Prostate gland (tissue), 2 donors: ENCODE results near the gene POLA1. TPM values are rescaled to one million over a fixed set of nuclear protein-coding genes. Genes with fewer than 3 reads are reported as not detected.

Experiments
- DNase-seq: peaks from one replicate; pipeline ENCODE4 v3.0.0-alpha.2; 2019; ENCODE audit warnings: low spot score
- H3K27ac ChIP-seq, 2 donors: fragments of 200-600 bp; sonication (generic); 2 replicates each; pipeline ENCODE4 v1.5.1; 2017 to 2019
- H3K27me3 ChIP-seq: fragments of 200-600 bp; sonication (generic); replicated peaks from 2 replicates; pipeline ENCODE4 v1.5.1; 2019; ENCODE audit not compliant: insufficient read depth
- H3K36me3 ChIP-seq, 2 donors: fragments of 200-600 bp; sonication (generic); 1 replicate in 1 of 2; 2 replicates in 1 of 2; pipeline versions ENCODE4 v1.5.1 to v1.8.1; 2017 to 2019
- H3K4me1 ChIP-seq: fragments of 200-600 bp; sonication (generic); replicated peaks from 2 replicates; pipeline ENCODE4 v1.5.1; 2019
- H3K4me3 ChIP-seq, 2 donors: fragments of 200-600 bp; sonication (generic); 2 replicates each; pipeline ENCODE4 v1.5.1; 2017 to 2019
- H3K9me3 ChIP-seq: fragments of 200-600 bp; sonication (generic); 2 replicates; pipeline ENCODE4 v1.5.1; 2017
- CTCF ChIP-seq, 4 experiments: fragments of 200-600 bp in 2 of 4; fragments of 450-650 bp in 2 of 4; sonication (generic) in 2 of 4; IDR thresholded peaks; 1 replicate in 3 of 4; 2 replicates in 1 of 4; pipeline ENCODE4 v1.5.1; 2016 to 2019; ENCODE audit warnings: antibody characterized with exemption in 4 of 4, mild to moderate bottlenecking in 2 of 4, moderate library complexity in 2 of 4
- POLR2A ChIP-seq: fragments of 450-650 bp; IDR thresholded peaks from one replicate; pipeline ENCODE4 v1.6.1; 2016; ENCODE audit warnings: antibody characterized with exemption, mild to moderate bottlenecking
- POLR2AphosphoS5 ChIP-seq: sonication (generic); formaldehyde crosslinking; IDR thresholded peaks from one replicate; pipeline ENCODE4 v1.6.1; 2017; ENCODE audit warnings: antibody characterized with exemption
- WGBS: methylation state at CpG from one replicate; pipeline ENCODE4 v1.1.5; 2018; 5-methylcytosine and 5-hydroxymethylcytosine counted together
- intact Hi-C: fragments of 100-400 bp; cut with DNase I; formaldehyde crosslinking; loops from one replicate; pipeline ENCODE4 v1.14.2; 2022
- total RNA-seq, 2 donors: library from RNA; depleted of rRNA; stranded (reverse); fragments of >200 nt; gene quantifications; one replicate each; pipeline ENCODE4 v1.1.0, GENCODE V29; 2016

Gene POLA1
- total RNA-seq, 2 donors from 2014 or later, result 11.9 to 12.2 TPM

- TF ChIP-seq CTCF (IDR thresholded peaks at IDR 0.05), result no peak
- no peak for TF ChIP-seq POLR2AphosphoS5
- TF ChIP-seq POLR2A, result no peak
- no peaks in the 10 kb centered on the region for H3K9me3 ChIP-seq
- no peaks in the 10 kb centered on the region for H3K36me3 ChIP-seq
- no peak overlapping the region for H3K4me3 ChIP-seq
- no peaks in the 10 kb centered on the region for H3K4me1 ChIP-seq
- no peak overlapping the region for H3K27ac ChIP-seq
- intact Hi-C loops, result no loop called here
- H3K27me3 ChIP-seq, result no peaks in the 10 kb centered on the region
- 47% methylated on average over 7 of the region's 7 CpGs for whole genome bisulfite sequencing
- no peak for DNase-seq
Observed at GRCh38 chrX:25028726-25029125, 335.0 kb downstream of the POLA1 start.

- intact Hi-C loops, result no loop called here
- no peak for DNase-seq
- no peak for TF ChIP-seq POLR2AphosphoS5
- no peak for TF ChIP-seq POLR2A
- no peak for TF ChIP-seq CTCF (IDR thresholded peaks at IDR 0.05)
- Histone ChIP-seq H3K27ac (no peak overlapping the region), H3K36me3 (no peaks in the 10 kb centered on the region), H3K4me1 (no peaks in the 10 kb centered on the region), H3K9me3 (no peaks in the 10 kb centered on the region), H3K4me3 (no peak overlapping the region), H3K27me3 (no peaks in the 10 kb centered on the region)
- WGBS, result 91% methylated on average over 13 of the region's 16 CpGs
Observed at GRCh38 chrX:25029288-25029825, 335.6 kb downstream of the POLA1 start.

- intact Hi-C loops, result no loop called here
- Histone ChIP-seq H3K9me3 (no peaks in the 10 kb centered on the region), H3K36me3 (no peaks in the 10 kb centered on the region), H3K4me1 (no peaks in the 10 kb centered on the region), H3K4me3 (no peak overlapping the region), H3K27ac (no peak overlapping the region), H3K27me3 (no peaks in the 10 kb centered on the region)
- WGBS, result 75% methylated on average over 3 of the region's 3 CpGs
- DNase-seq, result no peak
- TF ChIP-seq POLR2AphosphoS5, result no peak
- TF ChIP-seq POLR2A, result no peak
- no peak for TF ChIP-seq CTCF (IDR thresholded peaks at IDR 0.05)
Observed at GRCh38 chrX:25034889-25035288, 341.2 kb downstream of the POLA1 start.

- Histone ChIP-seq H3K27me3 (no peaks in the 10 kb centered on the region), H3K9me3 (no peaks in the 10 kb centered on the region), H3K4me3 (no peak overlapping the region), H3K36me3 (no peaks in the 10 kb centered on the region), H3K27ac (no peak overlapping the region), H3K4me1 (no peaks in the 10 kb centered on the region)
- TF ChIP-seq POLR2A (no peak), POLR2AphosphoS5 (no peak), CTCF (IDR thresholded peaks at IDR 0.05) (no peak)
- no peak for DNase-seq
- WGBS, result 94% methylated on average over 9 of the region's 10 CpGs
- intact Hi-C loops, result no loop called here
Observed at GRCh38 chrX:25039036-25039435, 345.3 kb downstream of the POLA1 start.

GRCh38 chrX:25043192-25043591 is 349.5 kb downstream of the POLA1 start:
- no peak for DNase-seq
- Histone ChIP-seq H3K27ac (no peak overlapping the region), H3K36me3 (no peaks in the 10 kb centered on the region), H3K4me1 (no peaks in the 10 kb centered on the region), H3K27me3 (no peaks in the 10 kb centered on the region), H3K4me3 (no peak overlapping the region), H3K9me3 (no peaks in the 10 kb centered on the region)
- TF ChIP-seq POLR2AphosphoS5 (no peak), CTCF (IDR thresholded peaks at IDR 0.05) (no peak), POLR2A (no peak)
- intact Hi-C loops, result no loop called here
- 68% methylated on average over 1 of the region's 1 CpG for WGBS
